Gastrocnemius medialis (tissue), 4 donors: ENCODE measurements around the gene IFT80.

Experiments
- POLR2A ChIP-seq, 2 donors: fragments of 450-650 bp; IDR thresholded peaks; one replicate each; pipeline ENCODE4 v1.6.1; 2017; ENCODE audit warnings: antibody characterized with exemption in 2 of 2, mild to moderate bottlenecking in 2 of 2, moderate library complexity in 2 of 2
- TF ChIP-seq, protein P1 (sequence below), 5 experiments: fragments of 450-650 bp in 3 of 5; fragments of 200-600 bp in 2 of 5; sonication (generic) in 2 of 5; IDR thresholded peaks in 4 of 5; conservative IDR thresholded peaks in 1 of 5; 1 replicate in 4 of 5; 2 replicates in 1 of 5; pipeline ENCODE4 v1.5.1; 2016 to 2019; ENCODE audit warnings: antibody characterized with exemption in 5 of 5, mild to moderate bottlenecking in 3 of 5, moderate library complexity in 3 of 5

DNA sequence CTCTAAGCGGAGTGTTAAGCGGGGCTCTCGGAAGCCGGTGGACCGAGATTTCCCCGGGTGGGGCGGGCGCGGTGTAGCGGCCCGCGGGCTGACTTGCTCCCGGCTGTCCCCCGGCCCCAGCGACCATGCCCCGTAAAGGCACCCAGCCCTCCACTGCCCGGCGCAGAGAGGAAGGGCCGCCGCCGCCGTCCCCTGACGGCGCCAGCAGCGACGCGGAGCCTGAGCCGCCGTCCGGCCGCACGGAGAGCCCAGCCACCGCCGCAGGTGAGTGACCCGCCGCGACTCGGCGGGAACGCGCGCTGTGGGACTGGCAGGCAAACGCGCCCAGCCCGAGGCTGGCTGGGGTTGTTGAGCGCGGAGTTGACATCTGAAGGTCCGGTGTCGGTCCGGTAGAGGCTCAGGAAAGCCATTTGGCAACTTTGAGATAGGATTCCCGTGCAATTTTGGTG, 1.7 kb upstream of the IFT80 start:
- no peak for TF ChIP-seq POLR2A (IDR thresholded peaks at IDR 0.05)
- TF ChIP-seq, protein P1, sequence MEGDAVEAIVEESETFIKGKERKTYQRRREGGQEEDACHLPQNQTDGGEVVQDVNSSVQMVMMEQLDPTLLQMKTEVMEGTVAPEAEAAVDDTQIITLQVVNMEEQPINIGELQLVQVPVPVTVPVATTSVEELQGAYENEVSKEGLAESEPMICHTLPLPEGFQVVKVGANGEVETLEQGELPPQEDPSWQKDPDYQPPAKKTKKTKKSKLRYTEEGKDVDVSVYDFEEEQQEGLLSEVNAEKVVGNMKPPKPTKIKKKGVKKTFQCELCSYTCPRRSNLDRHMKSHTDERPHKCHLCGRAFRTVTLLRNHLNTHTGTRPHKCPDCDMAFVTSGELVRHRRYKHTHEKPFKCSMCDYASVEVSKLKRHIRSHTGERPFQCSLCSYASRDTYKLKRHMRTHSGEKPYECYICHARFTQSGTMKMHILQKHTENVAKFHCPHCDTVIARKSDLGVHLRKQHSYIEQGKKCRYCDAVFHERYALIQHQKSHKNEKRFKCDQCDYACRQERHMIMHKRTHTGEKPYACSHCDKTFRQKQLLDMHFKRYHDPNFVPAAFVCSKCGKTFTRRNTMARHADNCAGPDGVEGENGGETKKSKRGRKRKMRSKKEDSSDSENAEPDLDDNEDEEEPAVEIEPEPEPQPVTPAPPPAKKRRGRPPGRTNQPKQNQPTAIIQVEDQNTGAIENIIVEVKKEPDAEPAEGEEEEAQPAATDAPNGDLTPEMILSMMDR (IDR thresholded peaks at IDR 0.05 in 4 of 5, conservative IDR thresholded peaks at IDR 0.05 in 1 of 5), result no peak
